ENCODE measurements around the gene CBFA2T3.

Gene CBFA2T3

GRCh38 chr16:88853325-88853941, 123.6 kb downstream of the CBFA2T3 start:
- DNase-seq, result no peak

DNA sequence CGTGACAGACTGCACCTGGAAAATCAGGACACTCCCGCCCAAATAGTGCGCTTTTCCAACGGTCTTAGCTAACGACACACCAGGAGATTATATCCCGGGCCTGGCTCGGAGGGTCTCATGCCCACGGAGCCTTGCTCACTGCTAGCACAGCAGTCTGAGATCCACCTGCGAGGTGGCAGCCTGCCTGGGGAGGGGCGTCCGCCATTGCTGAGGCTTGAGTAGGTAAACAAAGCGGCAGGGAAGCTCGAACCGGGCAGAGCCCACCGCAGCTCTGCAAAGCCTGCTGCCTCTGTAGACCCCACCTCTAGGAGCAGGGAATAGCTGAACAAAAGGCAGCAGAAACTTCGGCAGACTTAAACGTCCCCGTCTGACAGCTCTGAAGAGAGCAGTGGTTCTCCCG, 125.4 kb downstream of the CBFA2T3 start:
- DNase-seq, result no peak

GRCh38 chr16:88850531-88851199, 126.3 kb downstream of the CBFA2T3 start:
- DNase-seq, result no peak

DNA sequence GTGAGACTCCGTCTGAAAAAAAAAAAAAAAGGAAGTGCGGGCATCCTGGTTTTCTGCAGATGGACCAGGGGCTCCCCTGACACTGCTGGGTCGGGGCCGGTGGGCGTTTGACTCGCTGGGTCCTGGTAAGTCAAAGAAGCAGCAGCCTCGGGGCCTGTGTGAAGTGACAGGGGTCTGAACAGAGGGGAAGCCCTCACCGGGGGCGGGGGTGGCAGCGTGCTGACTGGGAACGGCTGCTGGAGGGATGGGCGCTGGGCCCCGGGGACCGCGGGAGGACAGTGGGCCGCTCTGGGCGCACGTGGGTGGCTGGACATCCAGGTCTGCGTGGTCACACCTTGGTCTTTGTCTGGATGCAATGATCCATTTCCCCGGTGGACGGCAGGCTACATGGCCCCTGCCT, 128.4 kb downstream of the CBFA2T3 start:
- DNase-seq, result no peak

- no peak for DNase-seq
Observed at GRCh38 chr16:88847654-88848053, 129.4 kb downstream of the CBFA2T3 start.

- DNase-seq, result no peak
Observed at GRCh38 chr16:88846088-88846487, 130.9 kb downstream of the CBFA2T3 start.

- no peak for DNase-seq
Observed at GRCh38 chr16:88844419-88845036, 132.5 kb downstream of the CBFA2T3 start.

DNA sequence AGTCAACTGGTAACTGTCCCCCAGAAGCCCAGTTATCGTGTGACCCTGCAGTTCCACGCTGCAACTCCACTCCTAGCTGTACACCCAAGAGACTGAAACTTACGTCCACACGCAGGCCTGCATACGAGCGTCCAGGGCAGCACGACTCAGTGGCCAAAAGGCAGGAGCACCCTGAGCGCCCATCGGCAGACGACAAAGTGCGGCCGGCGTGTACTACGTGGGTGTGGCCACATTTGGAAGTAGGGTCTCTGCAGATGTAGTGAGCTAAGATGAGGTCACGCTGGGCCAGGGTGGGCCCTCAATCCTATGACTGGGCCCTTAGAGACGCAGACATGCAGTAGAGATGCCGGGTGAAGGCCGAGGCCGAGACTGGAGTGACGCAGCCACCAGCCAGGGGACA, 133.8 kb downstream of the CBFA2T3 start:
- DNase-seq, result no peak

- DNase-seq, result no peak
Observed at GRCh38 chr16:88842806-88843205, 134.2 kb downstream of the CBFA2T3 start.

DNA sequence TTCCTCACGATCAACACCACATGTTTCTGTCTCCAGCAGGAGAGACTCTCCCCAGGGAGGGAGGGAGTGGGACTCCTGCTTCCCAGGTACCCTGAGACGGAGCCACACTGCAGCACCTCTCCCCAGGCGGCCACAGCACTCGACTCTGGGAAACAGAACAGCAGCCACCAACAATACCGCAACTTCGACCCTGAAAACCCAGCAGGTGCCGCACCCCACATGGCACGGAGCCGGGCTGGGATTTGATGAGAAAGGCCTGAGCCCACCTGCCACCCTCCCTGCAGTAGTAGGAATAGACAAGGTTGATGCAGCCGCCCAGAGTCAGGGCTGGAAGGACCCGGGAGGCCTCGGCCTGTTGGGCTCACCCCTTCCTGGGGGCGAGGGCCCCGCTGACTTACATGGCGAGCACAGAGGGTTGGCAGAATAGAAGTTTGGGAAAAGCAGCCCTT, 134.7 kb downstream of the CBFA2T3 start:
- no peak for DNase-seq

DNA sequence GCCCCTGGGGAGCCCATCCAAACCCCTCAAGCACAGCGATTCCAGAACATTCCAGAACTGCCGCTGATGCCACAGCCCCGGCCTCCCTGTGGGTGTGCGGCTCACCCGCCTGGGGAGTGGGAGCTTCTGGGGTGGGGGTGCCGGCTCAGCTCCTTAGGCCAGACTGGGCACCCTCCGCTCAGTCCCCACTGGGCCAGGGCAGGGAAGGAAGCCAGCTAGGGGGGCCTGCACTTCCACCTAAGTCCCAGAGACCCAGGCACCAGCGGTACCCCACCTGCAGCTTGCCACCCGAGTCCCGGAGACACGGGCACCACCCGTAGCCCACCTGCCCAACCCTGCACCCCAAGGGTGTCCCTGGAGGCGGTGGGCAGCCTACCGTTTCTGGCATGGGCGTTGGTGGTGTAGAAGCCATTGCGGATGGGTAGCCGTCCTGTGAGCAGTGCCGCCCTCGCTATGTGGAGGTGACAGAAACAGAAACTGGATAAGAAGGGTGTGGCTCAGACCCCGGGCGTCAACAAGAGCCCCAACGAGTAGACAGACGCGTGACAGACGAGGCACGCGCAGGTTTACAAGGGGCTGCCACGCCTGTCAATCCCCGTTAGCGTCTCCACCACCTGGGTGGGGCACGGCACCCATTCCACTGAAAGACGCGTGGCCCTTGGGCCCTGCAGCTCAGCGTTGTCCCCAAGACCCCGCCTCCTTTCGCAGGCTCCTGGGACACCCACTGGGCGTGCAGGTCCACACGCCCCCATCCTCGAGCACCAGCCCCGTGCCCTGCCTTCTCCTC, 135.3 kb downstream of the CBFA2T3 start:
- DNase-seq, result no peak

DNA sequence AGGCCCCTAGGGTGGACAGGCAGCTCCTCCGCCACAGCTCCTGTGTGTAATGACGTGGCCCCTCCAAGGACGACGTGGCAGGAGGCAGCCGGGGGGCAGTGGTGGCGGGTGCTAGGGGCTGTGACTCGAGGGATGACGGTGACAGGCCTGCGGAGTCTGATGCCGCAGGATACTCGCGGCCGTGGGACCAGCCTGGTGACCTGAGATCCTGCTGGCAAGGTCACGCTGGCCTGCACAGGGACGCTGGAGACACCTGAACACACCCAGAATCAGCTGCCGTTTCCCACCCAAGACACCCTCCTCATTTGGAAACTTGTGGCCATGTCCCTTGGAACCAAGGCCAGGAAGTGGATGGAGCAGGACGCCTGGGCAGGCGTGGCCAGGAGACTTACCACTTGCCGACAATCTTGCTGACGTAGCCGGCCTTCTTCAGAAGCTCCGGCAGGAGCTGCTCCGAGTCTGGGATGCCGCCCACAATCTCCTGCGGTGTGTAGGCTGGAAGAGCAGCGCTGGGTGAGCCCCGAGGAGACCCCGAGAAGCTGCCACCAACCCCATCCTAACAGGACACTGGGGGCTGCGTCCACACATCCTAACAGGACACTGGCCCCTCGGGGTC, 136.3 kb downstream of the CBFA2T3 start:
- DNase-seq, result no peak

- no peak for DNase-seq
Observed at GRCh38 chr16:88839745-88840599, 137.0 kb downstream of the CBFA2T3 start.

DNA sequence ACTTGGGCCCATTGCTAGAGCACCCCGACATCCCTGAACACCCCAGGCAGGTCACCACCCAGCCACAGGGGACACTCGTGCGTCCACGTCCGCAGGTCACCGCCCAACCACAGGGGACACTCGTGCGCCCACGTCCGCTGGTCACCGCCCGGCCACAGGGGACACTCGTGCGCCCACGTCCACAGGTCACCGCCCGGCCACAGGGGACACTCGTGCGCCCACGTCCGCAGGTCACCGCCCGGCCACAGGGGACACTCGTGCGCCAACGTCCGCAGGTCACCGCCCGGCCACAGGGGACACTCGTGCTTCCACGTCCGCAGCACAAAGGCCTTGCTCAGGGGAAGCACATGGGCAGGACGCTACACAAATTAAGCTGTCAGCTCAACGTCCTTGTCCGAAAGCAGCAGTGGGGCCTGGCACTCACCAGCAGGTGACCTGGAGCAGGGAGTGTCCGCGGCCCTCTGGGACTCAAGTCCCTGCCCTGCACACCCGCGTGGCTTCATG, 137.9 kb downstream of the CBFA2T3 start:
- no peak for DNase-seq

DNA sequence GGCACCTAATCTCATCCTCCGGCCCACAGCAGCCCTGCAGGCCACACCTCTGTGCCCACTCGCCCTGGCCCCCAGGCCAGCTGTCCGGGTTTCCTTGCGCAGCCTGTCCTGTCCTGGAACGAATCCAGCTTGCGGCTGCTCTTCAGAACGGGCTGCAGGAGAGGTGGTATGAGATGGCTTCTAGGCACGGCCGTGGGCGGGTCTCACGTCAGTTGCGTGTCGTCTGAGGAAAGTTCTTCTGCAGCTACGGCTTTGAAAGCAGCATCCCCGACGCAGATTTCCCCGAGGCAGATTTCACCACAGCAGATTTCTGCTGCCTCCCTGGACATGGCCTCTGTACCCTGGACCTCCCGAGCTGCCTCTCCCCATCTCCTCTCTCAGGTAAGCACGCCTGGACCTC, 138.4 kb downstream of the CBFA2T3 start:
- DNase-seq, result no peak

DNA sequence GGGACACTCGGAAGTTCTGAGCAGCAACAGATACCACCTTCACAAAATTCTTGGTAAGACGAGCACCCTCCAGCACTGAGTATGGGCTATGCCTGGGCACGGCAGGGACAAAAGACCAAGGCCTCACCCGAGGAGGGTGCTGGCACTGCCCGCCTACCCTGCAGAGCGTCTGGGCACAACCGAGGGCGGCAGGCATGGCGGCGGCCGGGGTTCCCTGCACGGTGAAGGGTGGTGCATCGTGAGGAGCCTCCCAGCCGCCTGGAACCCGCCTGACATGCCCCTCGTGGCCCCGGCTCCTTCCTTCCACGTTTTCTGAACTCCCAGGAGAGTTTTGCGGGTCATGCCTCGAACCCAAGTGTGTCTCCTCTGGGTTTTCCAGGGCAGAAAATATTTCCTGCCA, 139.2 kb downstream of the CBFA2T3 start:
- DNase-seq, result no peak

GRCh38 chr16:88836791-88837190, 140.2 kb downstream of the CBFA2T3 start:
- no peak for DNase-seq

DNA sequence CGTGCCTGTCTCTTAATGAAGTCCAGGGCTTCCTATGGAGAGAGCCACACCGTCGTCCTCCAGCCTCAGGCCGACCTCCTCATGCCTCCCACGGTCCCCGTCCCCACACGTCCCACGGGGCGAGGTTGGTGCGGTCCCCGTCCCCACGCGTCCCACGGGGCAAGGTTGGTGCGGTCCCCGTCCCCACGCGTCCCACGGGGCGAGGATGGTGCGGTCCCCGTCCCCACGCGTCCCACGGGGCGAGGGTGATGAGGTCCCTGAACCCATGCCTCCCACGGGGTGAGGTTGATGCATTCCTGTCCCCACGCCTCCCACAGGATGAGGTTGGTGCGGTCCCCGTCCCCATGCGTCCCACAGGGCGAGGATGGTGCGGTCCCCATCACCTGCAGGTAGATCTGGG, 141.2 kb downstream of the CBFA2T3 start:
- no peak for DNase-seq

DNA sequence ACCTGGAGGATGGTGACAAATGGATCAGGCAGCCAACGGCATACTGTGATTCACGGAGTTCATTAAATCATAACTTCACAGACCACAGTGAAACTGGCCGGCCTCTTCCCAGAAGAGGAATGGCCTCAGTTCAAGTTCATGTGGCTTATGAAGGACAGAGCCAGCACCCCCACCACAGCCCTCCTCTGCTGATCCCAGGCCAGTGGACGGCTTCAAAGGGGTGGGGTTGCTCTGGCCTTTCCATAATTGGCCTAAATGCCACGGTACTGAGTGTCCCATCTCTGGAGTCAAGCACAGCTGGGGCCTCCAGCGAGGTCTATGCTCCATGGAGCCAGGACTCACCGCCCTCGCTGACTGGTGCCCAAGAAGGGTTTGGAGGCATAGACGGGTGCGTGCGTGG, 141.6 kb downstream of the CBFA2T3 start:
- no peak for DNase-seq

GRCh38 chr16:88834670-88835069, 142.3 kb downstream of the CBFA2T3 start:
- DNase-seq, result no peak

- no peak for DNase-seq
Observed at GRCh38 chr16:88833086-88833485, 143.9 kb downstream of the CBFA2T3 start.

DNA sequence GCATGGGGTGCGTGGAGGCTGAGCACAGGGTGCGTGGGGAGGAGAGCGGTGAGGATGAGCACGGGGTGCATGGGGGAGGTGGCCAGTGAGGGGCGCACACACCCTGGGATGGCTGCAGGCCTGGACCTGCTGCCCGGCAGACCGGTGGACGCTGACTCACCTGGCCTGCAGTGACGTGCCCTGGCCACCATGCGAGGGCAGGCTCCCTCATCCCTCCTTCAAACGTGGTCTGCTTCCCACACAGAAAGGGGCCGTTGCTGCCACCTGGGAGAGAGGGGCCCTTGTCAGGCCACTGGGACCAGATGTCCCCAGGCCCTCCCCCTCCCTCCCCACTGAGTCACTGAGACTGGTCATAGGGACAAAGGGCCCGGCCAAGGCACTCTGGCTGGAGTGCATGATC, 145.2 kb downstream of the CBFA2T3 start:
- no peak for DNase-seq

All from stimulated activated CD4-positive, alpha-beta T cell treated with anti-CD3 and anti-CD28 coated beads, Interleukin-15, amount 100 ng/mL, for 24 hours (primary cell).